Panc1 (cell line): ENCODE measurements around the gene GPR87.

Experiments
- CTCF ChIP-seq: fragments of 450-650 bp; IDR thresholded peaks from 2 replicates; pipeline ENCODE4 v1.5.1; 2017; ENCODE audit warnings: mild to moderate bottlenecking
- POLR2AphosphoS5 ChIP-seq: IDR thresholded peaks from 2 replicates; pipeline ENCODE4 v1.6.1; 2012; ENCODE audit warnings: mild to moderate bottlenecking, low read depth, low read length, moderate library complexity
- SIN3A ChIP-seq: IDR thresholded peaks from 2 replicates; pipeline ENCODE4 v1.6.1; 2012; ENCODE audit warnings: low read depth, mild to moderate bottlenecking, low read length, moderate library complexity, borderline replicate concordance; ENCODE audit not compliant: insufficient read depth
- TCF7L2 ChIP-seq: IDR thresholded peaks from 2 replicates; pipeline ENCODE4 v1.6.1; 2011; ENCODE audit warnings: mild to moderate bottlenecking, low read depth, low read length, inconsistent platforms
- TF ChIP-seq, protein P1 (sequence below), 2 experiments: IDR thresholded peaks; 2 replicates each; pipeline ENCODE4 v1.6.1; 2011 to 2012; ENCODE audit warnings: low read depth in 2 of 2, control low read depth in 1 of 2, low read length in 1 of 2, mild to moderate bottlenecking in 1 of 2, moderate library complexity in 1 of 2; ENCODE audit not compliant: insufficient read depth in 1 of 2

DNA sequence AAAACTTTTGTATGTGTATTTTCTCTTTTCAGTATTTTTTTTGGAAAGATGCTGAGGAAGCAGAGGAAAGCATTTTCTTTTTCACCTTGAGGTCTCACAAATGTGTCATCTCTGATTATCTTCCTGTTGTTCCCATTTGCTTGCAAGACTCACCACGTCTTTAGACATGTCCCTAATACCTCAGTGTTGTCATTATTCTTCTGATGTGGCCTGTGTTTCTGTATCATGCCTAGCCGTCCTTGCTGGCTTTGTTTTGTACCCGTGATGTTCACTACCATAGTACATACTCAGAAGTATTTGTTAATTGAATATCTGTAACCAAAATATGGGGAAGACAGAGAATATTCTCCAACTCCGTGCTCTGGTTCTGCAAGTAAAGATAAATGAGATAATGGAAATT, 33.2 kb downstream of the GPR87 start:
- TF ChIP-seq CTCF (no peak), POLR2AphosphoS5 (no peak), SIN3A (no peak), TCF7L2 (no peak)
- TF ChIP-seq, protein P1, sequence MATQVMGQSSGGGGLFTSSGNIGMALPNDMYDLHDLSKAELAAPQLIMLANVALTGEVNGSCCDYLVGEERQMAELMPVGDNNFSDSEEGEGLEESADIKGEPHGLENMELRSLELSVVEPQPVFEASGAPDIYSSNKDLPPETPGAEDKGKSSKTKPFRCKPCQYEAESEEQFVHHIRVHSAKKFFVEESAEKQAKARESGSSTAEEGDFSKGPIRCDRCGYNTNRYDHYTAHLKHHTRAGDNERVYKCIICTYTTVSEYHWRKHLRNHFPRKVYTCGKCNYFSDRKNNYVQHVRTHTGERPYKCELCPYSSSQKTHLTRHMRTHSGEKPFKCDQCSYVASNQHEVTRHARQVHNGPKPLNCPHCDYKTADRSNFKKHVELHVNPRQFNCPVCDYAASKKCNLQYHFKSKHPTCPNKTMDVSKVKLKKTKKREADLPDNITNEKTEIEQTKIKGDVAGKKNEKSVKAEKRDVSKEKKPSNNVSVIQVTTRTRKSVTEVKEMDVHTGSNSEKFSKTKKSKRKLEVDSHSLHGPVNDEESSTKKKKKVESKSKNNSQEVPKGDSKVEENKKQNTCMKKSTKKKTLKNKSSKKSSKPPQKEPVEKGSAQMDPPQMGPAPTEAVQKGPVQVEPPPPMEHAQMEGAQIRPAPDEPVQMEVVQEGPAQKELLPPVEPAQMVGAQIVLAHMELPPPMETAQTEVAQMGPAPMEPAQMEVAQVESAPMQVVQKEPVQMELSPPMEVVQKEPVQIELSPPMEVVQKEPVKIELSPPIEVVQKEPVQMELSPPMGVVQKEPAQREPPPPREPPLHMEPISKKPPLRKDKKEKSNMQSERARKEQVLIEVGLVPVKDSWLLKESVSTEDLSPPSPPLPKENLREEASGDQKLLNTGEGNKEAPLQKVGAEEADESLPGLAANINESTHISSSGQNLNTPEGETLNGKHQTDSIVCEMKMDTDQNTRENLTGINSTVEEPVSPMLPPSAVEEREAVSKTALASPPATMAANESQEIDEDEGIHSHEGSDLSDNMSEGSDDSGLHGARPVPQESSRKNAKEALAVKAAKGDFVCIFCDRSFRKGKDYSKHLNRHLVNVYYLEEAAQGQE (IDR thresholded peaks at IDR 0.05; ENCODE audit: insufficient read depth in 1 of 2, low read depth in 2 of 2, low read length in 1 of 2) = no peak
